ENCODE results near the gene AKAP17A.

AKAP17A gene

GRCh38 chrX:1582686-1583437 is 8.5 kb upstream of the AKAP17A start:
- DNase-seq: no peak

- no peak for DNase-seq
These were observed 7.0 kb upstream of the AKAP17A start for GRCh38 chrX:1584237-1585011.

GRCh38 chrX:1587161-1587560 is 4.2 kb upstream of the AKAP17A start:
- peak; percentile 19 for DNase-seq

GRCh38 chrX:1589356-1590130 is 1.9 kb upstream of the AKAP17A start:
- DNase-seq: peak; percentile 77

GRCh38 chrX:1591863-1592469 is 562 bp downstream of the AKAP17A start:
- no peak for DNase-seq

- DNase-seq: peak; percentile 11
These were observed 1.2 kb downstream of the AKAP17A start for GRCh38 chrX:1592470-1593142.

- no peak for DNase-seq
These were observed 2.2 kb downstream of the AKAP17A start for GRCh38 chrX:1593286-1594271.

- no peak for DNase-seq
These were observed 4.3 kb downstream of the AKAP17A start for GRCh38 chrX:1595711-1596060.

GRCh38 chrX:1596676-1597344 is 5.4 kb downstream of the AKAP17A start:
- DNase-seq: no peak

GRCh38 chrX:1597345-1598020 is 6.1 kb downstream of the AKAP17A start:
- DNase-seq: no peak

- no peak for DNase-seq
These were observed 6.8 kb downstream of the AKAP17A start for GRCh38 chrX:1598021-1598875.

- no peak for DNase-seq
These were observed 7.7 kb downstream of the AKAP17A start for GRCh38 chrX:1598876-1599790.

GRCh38 chrX:1599791-1600405 is 8.5 kb downstream of the AKAP17A start:
- DNase-seq: no peak

- no peak for DNase-seq
These were observed 9.1 kb downstream of the AKAP17A start for GRCh38 chrX:1600406-1601050.

GRCh38 chrX:1601051-1601767 is 9.8 kb downstream of the AKAP17A start:
- no peak for DNase-seq

GRCh38 chrX:1601768-1602085 is 10.3 kb downstream of the AKAP17A start:
- no peak for DNase-seq

Measured in GF-D8 (cell line).